GOT3 (cell line): Measurements from ENCODE around the gene FCRLA.
"Not testable (repeated sequence)": the region's sequence is repeated elsewhere in the genome, so short reads cannot be mapped to it uniquely, and the experiment has no call there.

Source experiments
- DNase-seq: peaks from one replicate; lab custom pipeline; 2025; ENCODE audit warnings: mixed read lengths; lab: John Stamatoyannopoulos, UW

FCRLA gene, protein sequence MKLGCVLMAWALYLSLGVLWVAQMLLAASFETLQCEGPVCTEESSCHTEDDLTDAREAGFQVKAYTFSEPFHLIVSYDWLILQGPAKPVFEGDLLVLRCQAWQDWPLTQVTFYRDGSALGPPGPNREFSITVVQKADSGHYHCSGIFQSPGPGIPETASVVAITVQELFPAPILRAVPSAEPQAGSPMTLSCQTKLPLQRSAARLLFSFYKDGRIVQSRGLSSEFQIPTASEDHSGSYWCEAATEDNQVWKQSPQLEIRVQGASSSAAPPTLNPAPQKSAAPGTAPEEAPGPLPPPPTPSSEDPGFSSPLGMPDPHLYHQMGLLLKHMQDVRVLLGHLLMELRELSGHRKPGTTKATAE

GRCh38 chr1:161706482-161707347, at the start of gene FCRLA:
FCRLA (plus strand) TSS chr1:161707229; CDS start chr1:161707265, 36 bp downstream.
- DNase-seq, result no peak

GRCh38 chr1:161658524-161658923, 48.5 kb upstream of the FCRLA start:
- not testable (repeated sequence) for DNase-seq

GRCh38 chr1:161661660-161662311, 45.2 kb upstream of the FCRLA start:
- not testable (repeated sequence) for DNase-seq

DNA sequence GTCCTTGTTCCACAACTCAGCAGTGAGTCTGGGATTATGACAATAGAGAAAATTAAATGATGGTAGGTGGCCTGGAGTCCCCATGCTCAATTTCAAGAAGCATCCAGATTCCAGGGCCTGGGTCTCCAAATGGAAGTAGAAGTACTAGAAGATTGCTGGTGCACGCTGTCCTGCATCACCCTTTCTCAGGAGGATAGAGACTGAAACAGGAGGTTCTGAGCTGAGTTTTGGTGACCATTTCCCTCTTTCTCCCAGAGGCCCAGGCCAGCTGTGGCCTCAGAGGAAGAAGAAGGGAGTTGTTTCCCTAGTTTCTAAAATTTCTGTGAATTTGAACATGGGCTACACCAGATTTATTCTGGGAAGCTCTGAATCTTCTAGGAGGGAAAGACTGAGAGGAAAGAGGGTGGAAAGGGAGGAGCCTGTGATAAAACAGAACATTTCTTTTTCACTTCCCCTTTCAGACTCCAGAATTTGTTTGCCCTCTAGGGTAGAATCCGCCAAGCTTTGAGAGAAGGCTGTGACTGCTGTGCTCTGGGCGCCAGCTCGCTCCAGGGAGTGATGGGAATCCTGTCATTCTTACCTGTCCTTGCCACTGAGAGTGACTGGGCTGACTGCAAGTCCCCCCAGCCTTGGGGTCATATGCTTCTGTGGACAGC, 44.2 kb upstream of the FCRLA start, which contains the start of gene FCGR2B:
Gene FCGR2B (plus strand): TSS at position 460 of the 656 bp plus-strand sequence. CDS start 99 bp downstream, at position 559.
- not testable (repeated sequence) for DNase-seq

GRCh38 chr1:161663569-161663968, 43.5 kb upstream of the FCRLA start:
- not testable (repeated sequence) for DNase-seq

GRCh38 chr1:161664689-161665088, 42.3 kb upstream of the FCRLA start:
- not testable (repeated sequence) for DNase-seq

DNA sequence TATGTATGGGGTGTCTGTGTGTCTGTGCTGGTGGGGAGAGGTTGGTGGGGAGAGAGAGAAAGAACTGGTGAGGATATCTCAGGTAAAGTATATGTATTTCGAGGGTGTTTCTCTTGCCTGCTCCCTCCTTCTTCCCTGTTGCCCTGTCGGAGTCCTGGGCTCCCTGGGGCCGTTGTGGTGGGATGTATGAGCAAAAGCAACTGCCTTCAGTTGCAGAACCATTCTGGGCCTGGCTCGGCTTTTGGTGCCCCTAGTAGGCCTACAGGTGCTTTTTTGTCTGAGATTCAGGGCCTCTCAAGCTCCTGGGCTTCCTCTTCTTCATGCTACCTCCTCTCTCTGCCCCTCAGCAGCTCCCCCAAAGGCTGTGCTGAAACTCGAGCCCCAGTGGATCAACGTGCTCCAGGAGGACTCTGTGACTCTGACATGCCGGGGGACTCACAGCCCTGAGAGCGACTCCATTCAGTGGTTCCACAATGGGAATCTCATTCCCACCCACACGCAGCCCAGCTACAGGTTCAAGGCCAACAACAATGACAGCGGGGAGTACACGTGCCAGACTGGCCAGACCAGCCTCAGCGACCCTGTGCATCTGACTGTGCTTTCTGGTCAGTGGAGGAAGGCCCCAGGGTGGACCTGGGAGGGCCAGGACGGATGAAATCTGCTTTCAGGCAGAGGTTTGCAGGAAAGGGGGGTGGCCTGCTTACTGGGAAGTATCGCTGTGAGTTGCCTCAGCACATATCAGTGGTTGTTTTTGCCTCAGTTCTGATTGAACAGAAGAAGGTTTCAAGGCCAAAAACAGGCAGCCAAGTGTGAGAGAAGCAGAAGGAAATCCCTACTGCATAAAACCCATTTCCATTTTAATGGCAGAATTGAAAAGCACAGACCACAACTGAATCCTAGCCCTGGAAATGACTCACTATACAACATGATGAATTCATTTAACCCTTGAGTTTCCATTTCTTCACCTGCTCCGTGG, 35.7 kb upstream of the FCRLA start:
- DNase-seq, result not testable (repeated sequence)

GRCh38 chr1:161673437-161673836, 33.6 kb upstream of the FCRLA start:
- DNase-seq, result not testable (repeated sequence)

DNA sequence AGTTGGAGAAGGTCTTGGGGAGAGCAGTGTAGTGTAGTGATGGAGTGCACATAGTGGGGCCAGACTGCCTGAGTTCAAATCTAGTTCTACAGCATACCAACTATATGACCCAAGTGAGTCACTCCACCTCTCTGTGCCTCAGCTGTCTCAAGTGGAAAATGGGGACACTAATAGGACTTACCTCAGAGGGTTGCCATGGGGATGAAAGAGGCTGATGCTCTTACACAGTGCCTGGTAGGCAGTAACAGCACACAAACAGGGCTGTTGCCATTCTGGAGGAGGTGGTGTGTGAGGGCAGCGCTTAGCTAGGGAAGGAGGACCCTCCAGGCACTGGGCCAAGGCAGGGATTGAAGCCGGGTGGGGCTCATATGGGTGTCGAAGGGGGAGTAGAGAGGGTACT, 32.6 kb upstream of the FCRLA start:
- DNase-seq, result not testable (repeated sequence)

- not testable (repeated sequence) for DNase-seq
Measured at GRCh38 chr1:161674908-161675307, 32.1 kb upstream of the FCRLA start.

GRCh38 chr1:161676441-161676840, 30.6 kb upstream of the FCRLA start:
- DNase-seq, result no peak

GRCh38 chr1:161676958-161677689, 29.9 kb upstream of the FCRLA start:
- DNase-seq, result no peak

- DNase-seq, result no peak
Measured at GRCh38 chr1:161678500-161678899, 28.5 kb upstream of the FCRLA start.

GRCh38 chr1:161681879-161682278, 25.1 kb upstream of the FCRLA start:
- DNase-seq, result no peak

DNA sequence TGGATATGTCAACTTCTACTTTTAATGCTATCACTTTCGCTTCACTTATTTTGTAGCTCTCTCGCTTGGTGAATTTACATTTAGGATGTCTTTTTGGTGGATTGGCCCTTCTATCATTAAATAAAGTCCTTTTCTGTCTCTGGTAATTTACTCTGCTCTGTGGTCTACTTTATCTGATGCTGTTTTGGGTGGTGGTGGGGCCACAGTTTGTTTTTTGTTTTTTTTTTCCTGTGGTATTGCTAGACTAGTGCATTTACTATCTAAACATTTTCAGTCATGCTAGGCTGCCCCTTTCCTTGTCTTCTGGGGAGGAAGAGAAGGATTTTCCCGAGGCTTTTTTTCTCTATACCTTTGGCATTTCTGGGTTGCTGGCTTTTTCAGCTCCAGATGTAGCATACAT, 18.1 kb upstream of the FCRLA start:
- no peak for DNase-seq

GRCh38 chr1:161691846-161692245, 15.2 kb upstream of the FCRLA start:
- DNase-seq, result no peak

DNA sequence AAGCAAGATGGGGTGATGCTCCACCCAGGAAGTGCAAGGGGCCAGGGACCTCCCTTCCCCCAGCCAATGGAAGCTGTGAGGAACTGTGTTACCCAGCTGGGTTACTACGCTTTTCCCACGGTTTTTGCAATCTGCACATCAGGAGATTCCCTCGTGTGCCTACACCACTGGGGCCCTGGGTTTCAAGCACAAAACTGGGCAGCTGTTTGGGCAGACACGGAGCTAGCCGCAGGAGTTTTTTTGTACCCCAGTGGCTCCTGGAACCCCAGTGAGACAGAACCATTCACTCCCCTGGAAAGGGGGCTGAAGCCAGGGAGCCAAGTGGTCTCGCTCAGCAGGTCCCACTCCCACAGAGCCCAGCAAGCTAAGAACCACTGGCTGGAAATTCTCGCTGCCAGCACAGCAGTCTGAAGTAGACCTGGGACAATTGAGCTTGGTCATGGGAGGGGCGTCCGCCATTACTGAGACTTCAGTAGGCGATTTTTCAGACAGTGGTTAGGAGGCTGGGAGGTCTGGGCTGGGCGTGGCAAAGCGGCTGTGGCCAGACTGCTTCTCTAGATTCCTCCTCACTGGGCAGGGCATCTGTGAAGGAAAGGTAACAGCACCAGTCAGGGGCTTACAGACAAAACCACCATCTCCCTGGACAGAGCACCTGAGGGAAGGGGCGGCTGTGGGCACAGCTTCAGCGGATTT, 13.9 kb upstream of the FCRLA start:
- DNase-seq, result not testable (repeated sequence)

- not testable (repeated sequence) for DNase-seq
Measured at GRCh38 chr1:161698302-161698701, 8.7 kb upstream of the FCRLA start.

DNA sequence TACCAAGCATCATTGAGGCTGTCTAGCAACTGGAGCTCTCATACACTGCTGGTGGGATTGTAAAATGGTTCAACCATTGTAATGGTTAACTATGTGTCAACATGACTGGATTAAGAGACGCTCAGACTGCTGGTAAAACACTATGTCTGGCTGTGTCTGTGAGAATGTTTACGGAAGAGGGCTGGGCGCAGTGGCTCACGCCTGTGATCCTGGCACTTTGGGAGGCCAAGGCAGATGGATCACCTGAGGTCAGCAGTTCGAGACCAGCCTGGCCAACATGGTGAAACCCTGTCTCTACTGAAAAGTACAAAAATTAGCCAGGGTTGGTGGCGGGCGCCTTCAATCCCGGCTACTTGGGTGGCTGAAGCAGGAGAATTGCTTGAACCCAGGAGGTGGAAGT, 4.8 kb upstream of the FCRLA start:
- DNase-seq, result no peak
